ENCODE measurements around the gene CYP11A1. TPM values are rescaled to one million over a fixed set of nuclear protein-coding genes. Genes with fewer than 3 reads are reported as not detected.
A peak's percentile ranks its signal among the peaks of the same experiment; 100 is the strongest.

The CYP11A1 gene
- polyA plus RNA-seq, 1 donor from 2014 or later = not detected

GRCh38 chr15:74387621-74388362 is 20.3 kb upstream of the CYP11A1 start:
- H3K4me1 Mint-ChIP-seq = peaks cover 29 to 65% (median 62%) of the 10 kb centered on the region in 3 donors

GRCh38 chr15:74387141-74387541 is 19.7 kb upstream of the CYP11A1 start:
- peak overlapping the region; percentile 90 to 93 (median 92) for H3K27ac Mint-ChIP-seq
- peaks cover 29 to 64% (median 60%) of the 10 kb centered on the region in 3 donors for H3K4me1 Mint-ChIP-seq
- H3K27me3 Mint-ChIP-seq = no peaks in the 10 kb centered on the region
- peak overlapping the region in 1 of 4 donors; percentile 68 for H3K4me3 Mint-ChIP-seq
- H3K9me3 Mint-ChIP-seq = no peaks in the 10 kb centered on the region
- H3K36me3 Mint-ChIP-seq = no peaks in the 10 kb centered on the region

More at GRCh38 chr15:74387621-74388362, 20.3 kb upstream of the CYP11A1 start:
- no peaks in the 10 kb centered on the region for H3K36me3 Mint-ChIP-seq
- H3K4me3 Mint-ChIP-seq = no peak overlapping the region
- H3K27ac Mint-ChIP-seq = peak overlapping the region in 2 of 3 donors; percentile 90 to 92
- H3K9me3 Mint-ChIP-seq = no peaks in the 10 kb centered on the region
- no peaks in the 10 kb centered on the region for H3K27me3 Mint-ChIP-seq

- peak overlapping the region in 2 of 4 donors; percentile 41 to 68 for H3K4me3 Mint-ChIP-seq
- no peaks in the 10 kb centered on the region for H3K36me3 Mint-ChIP-seq
- no peaks in the 10 kb centered on the region for H3K27me3 Mint-ChIP-seq
- peak overlapping the region; percentile 92 to 98 (median 98) for H3K27ac Mint-ChIP-seq
- no peaks in the 10 kb centered on the region for H3K9me3 Mint-ChIP-seq
- peaks cover 27 to 59% (median 56%) of the 10 kb centered on the region in 3 donors for H3K4me1 Mint-ChIP-seq
Measured at GRCh38 chr15:74386496-74387140, 19.2 kb upstream of the CYP11A1 start.

DNA sequence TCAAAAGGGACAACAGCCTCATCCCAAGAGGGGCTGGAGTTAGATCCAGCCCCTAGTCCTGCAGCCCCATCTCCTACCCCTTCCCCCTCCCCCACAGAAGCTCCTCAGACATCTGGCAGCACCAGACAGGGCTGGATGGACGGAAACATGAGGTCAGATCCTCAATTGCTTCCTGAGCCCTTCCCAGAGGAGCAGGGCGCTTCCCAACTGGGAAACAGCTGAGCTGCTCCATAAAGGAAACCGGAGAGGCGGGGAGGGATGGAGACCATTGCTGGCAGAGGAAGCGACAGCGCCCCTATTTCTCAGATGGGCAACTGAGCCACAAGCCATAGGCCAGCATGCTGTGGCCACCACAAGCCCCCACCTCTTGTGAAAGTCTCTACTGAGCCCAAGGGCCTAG is 18.3 kb upstream of the CYP11A1 start:
- Mint-ChIP-seq H3K36me3 (no peaks in the 10 kb centered on the region), H3K4me3 (peak overlapping the region in 2 of 4 donors; percentile 77 to 78), H3K4me1 (peaks cover 23 to 52% (median 49%) of the 10 kb centered on the region in 3 donors), H3K27ac (peak overlapping the region; percentile 92 to 98 (median 98)), H3K27me3 (no peaks in the 10 kb centered on the region), H3K9me3 (no peaks in the 10 kb centered on the region)

DNA sequence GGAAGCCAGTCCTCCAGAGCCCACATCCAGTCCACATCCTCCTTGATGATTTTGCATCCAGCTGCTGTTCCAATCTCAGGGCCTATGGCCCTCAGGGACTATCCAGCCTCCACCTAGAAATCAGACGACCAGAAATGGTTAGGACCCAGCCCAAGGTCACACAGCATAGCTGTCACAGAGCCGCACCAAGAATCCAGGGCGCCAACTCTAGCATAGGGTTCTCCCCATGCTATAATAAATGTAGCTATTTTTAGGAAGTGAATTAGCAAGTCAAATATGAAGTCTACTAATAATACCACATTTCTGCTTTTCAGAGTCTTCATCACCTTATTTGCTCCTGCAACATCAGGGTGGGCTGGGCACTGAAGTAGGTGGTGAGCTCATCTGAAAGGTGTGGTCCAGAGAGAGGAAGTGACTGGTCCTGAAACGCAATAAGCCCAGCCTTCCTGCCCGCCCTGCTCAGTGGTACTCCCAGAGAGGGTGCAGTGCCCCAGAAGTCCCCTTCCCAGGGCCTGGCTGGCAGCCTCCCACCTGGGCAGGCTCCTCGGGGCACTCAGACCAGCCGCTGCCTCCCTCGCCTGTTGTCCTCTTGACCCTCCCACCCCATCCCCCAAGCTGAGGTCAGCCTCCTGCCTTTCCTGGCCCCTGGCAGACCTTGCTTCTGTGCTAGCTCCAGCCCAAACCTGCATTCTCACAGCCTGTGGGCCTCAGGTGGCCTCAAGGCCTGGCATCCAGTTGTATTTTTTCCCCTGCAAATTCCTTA is 17.6 kb upstream of the CYP11A1 start:
- H3K4me3 Mint-ChIP-seq = peak overlapping the region; percentile 71 to 95 (median 78)
- H3K9me3 Mint-ChIP-seq = no peaks in the 10 kb centered on the region
- peak overlapping the region; percentile 92 to 98 (median 98) for H3K27ac Mint-ChIP-seq
- H3K27me3 Mint-ChIP-seq = no peaks in the 10 kb centered on the region
- peaks cover 18 to 47% (median 45%) of the 10 kb centered on the region in 3 donors for H3K4me1 Mint-ChIP-seq
- no peaks in the 10 kb centered on the region for H3K36me3 Mint-ChIP-seq

DNA sequence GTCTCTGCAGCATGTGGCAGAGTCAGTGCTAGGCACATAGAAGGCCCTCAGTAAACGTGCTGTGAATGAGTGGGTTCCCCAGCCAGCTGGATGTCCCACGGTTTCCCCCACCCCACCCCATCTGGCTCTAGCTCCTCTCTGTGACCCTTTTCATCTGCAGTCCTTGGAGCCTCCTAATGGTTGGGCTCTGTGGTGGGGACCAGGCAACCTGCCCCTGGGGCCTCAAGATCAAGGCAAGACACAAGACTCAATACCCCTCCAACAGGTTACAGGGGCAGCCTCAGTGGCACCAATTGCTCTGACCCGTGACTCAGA is 17.1 kb upstream of the CYP11A1 start:
- H3K27me3 Mint-ChIP-seq = no peaks in the 10 kb centered on the region
- H3K36me3 Mint-ChIP-seq = no peaks in the 10 kb centered on the region
- H3K4me3 Mint-ChIP-seq = peak overlapping the region in 3 of 4 donors; percentile 77 to 95 (median 80)
- H3K27ac Mint-ChIP-seq = peak overlapping the region; percentile 92 to 98 (median 98)
- peaks cover 18 to 47% (median 45%) of the 10 kb centered on the region in 3 donors for H3K4me1 Mint-ChIP-seq
- H3K9me3 Mint-ChIP-seq = no peaks in the 10 kb centered on the region

DNA sequence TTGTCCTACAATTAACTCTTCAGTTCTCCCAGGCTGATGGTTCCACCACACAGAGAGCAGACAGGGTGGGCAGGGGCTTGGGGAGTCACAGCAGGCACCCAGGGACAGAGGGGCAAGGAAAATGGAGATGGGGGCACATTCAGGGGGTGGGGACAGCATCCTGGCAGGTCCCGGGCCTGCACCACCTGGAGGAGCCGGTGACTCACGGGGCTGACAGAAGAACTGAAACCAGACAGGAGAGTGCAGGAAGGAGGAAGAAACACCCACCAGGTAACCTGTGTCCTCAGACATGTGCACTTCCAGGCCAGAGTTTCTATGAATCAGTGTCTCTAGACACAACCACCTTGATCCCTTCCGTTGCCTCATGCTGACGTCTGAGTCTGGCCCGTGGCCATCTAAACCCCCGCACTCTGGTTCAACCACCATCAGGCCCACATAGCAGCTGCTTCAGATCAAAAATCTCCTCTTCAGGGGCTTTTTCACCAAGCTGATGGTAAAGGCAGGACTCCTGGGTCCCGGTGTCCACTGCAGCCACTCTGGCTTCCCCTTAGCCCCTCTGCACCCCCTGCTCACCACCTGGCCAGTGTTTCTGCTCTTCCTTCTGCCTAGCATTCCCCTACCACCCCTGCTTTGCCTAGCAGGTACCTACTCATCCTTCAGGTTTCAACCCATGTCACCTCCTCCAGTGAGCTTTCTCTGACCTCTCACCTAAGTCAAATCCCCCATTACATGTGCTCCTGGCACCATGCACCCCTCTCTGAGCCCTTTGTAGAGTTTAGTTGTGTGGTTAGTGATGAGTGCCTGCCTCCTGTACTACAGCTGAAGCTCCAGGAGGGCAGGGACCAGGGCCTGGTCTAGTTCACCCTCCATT is 16.5 kb upstream of the CYP11A1 start:
- Mint-ChIP-seq H3K27ac (peak overlapping the region; percentile 92 to 98 (median 98)), H3K36me3 (no peaks in the 10 kb centered on the region), H3K9me3 (no peaks in the 10 kb centered on the region), H3K27me3 (no peaks in the 10 kb centered on the region), H3K4me3 (peak overlapping the region; percentile 55 to 95 (median 65)), H3K4me1 (peaks cover 15 to 50% (median 47%) of the 10 kb centered on the region in 3 donors)

DNA sequence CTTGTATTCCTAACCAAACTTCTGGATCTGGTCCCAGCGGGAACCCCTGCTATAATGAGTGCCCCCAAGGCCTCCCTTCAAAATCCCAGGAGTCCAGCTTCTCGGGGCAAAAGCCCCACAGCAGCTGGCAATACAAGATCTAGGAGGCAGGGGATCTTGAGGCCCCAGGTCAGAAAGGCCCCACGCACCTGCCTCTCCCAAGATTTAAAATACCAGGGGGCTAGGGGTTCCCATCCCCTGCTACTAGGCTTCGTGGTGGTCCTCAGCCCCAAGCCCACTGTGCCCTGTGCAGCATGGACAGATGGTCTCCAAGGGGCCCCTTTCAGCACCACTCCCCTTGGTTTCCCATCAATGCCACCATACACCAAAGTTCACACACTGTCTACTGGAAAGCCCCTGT is 15.8 kb upstream of the CYP11A1 start:
- peaks cover 14 to 53% (median 47%) of the 10 kb centered on the region in 3 donors for H3K4me1 Mint-ChIP-seq
- H3K4me3 Mint-ChIP-seq = peak overlapping the region in 1 of 4 donors; percentile 71
- no peaks in the 10 kb centered on the region for H3K27me3 Mint-ChIP-seq
- no peaks in the 10 kb centered on the region for H3K9me3 Mint-ChIP-seq
- no peaks in the 10 kb centered on the region for H3K36me3 Mint-ChIP-seq
- H3K27ac Mint-ChIP-seq = peak overlapping the region; percentile 92 to 98 (median 98)

DNA sequence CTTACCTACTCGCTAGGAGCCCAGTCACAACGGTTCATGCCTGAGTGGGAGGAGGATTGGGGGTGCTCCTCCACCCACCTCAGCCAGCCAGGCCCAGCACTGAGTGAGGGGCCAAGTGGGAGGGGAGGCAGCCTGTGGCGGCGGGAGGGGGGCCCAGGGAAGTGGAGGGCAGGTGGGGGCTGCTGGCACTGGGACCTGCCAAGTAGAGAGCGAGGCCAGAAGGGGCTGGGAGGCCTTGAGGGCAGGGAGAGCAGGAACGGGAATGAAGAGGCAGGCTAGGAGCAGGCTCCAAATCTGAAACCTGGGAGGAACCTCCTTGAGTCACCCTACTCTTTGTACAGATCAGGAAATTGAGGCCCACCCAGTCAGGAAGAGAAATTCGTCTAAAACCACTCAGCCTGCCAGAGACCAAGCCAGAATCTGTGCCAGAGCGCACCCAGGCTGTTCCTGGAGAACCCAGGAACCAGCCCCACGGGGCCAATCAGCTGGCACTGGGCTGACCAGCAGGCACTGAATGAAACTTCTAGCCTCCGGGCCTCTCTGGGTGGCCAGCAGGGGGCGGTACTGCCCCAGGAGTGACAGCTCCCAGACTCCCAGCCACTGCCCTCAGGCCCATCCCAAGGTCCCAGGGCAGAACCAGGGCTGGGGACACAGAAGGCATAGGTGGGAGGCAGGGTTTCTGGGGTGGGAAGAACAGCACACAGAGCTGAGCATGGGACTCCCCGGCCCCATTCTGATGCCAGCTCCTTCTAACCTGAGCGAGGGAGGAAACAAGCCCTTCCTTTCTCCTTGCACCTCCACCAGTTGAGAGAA is 14.8 kb upstream of the CYP11A1 start:
- peak overlapping the region in 1 of 4 donors; percentile 39 for H3K4me3 Mint-ChIP-seq
- H3K27me3 Mint-ChIP-seq = no peaks in the 10 kb centered on the region
- H3K9me3 Mint-ChIP-seq = no peaks in the 10 kb centered on the region
- H3K4me1 Mint-ChIP-seq = peaks cover 14 to 51% (median 42%) of the 10 kb centered on the region in 3 donors
- no peaks in the 10 kb centered on the region for H3K36me3 Mint-ChIP-seq
- H3K27ac Mint-ChIP-seq = peak overlapping the region in 2 of 3 donors; percentile 92 to 98

DNA sequence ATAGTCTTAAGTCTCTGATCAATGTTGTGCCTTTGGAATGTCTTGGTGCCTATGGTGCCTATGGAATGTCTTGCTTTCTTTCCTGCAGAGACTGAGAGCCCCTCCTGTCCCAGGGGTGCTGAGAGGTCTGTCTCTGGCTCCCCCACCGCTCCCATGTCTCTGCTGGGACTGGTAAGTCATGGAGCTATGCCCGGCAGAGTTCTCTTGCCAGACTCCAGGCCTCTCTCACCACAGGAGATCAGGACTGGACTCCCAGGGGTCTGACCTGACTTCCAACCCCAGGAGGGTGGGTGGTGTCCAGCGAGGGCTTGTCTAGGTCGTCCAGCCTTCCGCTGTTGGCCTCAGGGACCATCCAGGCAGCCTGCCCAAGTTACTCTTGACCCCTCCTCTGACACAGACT is 14.0 kb upstream of the CYP11A1 start:
- Mint-ChIP-seq H3K4me1 (peaks cover 14 to 47% (median 35%) of the 10 kb centered on the region in 3 donors), H3K9me3 (no peaks in the 10 kb centered on the region), H3K36me3 (no peaks in the 10 kb centered on the region), H3K4me3 (no peak overlapping the region), H3K27ac (peak overlapping the region in 1 of 3 donors; percentile 20), H3K27me3 (no peaks in the 10 kb centered on the region)

DNA sequence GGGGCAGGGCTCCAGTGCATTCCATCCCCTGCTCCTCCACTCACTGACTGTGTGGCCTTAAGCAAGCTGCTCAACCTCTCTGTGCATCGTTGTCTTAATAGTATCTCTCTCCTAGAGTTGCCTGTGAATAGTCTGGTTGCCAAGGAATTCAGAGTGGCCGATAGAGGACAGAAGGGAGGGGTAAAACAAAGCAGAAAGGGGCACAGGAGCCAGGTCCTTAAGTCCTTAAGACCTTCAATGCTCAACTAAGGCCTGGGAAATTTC is 13.7 kb upstream of the CYP11A1 start:
- Mint-ChIP-seq H3K27me3 (no peaks in the 10 kb centered on the region), H3K9me3 (no peaks in the 10 kb centered on the region), H3K36me3 (no peaks in the 10 kb centered on the region), H3K27ac (peak overlapping the region in 1 of 3 donors; percentile 20), H3K4me3 (no peak overlapping the region), H3K4me1 (peaks cover 14 to 44% (median 32%) of the 10 kb centered on the region in 3 donors)

- H3K27me3 Mint-ChIP-seq = no peaks in the 10 kb centered on the region
- no peak overlapping the region for H3K4me3 Mint-ChIP-seq
- no peaks in the 10 kb centered on the region for H3K9me3 Mint-ChIP-seq
- peak overlapping the region in 1 of 3 donors; percentile 35 for H3K27ac Mint-ChIP-seq
- no peaks in the 10 kb centered on the region for H3K36me3 Mint-ChIP-seq
- peaks cover 14 to 41% (median 29%) of the 10 kb centered on the region in 3 donors for H3K4me1 Mint-ChIP-seq
Measured at GRCh38 chr15:74380361-74381189, 13.1 kb upstream of the CYP11A1 start.

- Mint-ChIP-seq H3K27me3 (no peaks in the 10 kb centered on the region), H3K27ac (peak overlapping the region in 1 of 3 donors; percentile 92), H3K4me3 (peak overlapping the region in 1 of 4 donors; percentile 12), H3K9me3 (no peaks in the 10 kb centered on the region), H3K36me3 (no peaks in the 10 kb centered on the region), H3K4me1 (peaks cover 13 to 35% (median 23%) of the 10 kb centered on the region in 3 donors)
Measured at GRCh38 chr15:74378848-74379247, 11.4 kb upstream of the CYP11A1 start.

Data from IgD-negative memory B cell (primary cell).